ENCODE data around the gene HPD. TPM values are rescaled to one million over a fixed set of nuclear protein-coding genes. Genes with fewer than 3 reads are reported as not detected.

HPD gene
- total RNA-seq, 6 experiments from 2014 or later: 649 to 1,803 (median 1,080) TPM

DNA sequence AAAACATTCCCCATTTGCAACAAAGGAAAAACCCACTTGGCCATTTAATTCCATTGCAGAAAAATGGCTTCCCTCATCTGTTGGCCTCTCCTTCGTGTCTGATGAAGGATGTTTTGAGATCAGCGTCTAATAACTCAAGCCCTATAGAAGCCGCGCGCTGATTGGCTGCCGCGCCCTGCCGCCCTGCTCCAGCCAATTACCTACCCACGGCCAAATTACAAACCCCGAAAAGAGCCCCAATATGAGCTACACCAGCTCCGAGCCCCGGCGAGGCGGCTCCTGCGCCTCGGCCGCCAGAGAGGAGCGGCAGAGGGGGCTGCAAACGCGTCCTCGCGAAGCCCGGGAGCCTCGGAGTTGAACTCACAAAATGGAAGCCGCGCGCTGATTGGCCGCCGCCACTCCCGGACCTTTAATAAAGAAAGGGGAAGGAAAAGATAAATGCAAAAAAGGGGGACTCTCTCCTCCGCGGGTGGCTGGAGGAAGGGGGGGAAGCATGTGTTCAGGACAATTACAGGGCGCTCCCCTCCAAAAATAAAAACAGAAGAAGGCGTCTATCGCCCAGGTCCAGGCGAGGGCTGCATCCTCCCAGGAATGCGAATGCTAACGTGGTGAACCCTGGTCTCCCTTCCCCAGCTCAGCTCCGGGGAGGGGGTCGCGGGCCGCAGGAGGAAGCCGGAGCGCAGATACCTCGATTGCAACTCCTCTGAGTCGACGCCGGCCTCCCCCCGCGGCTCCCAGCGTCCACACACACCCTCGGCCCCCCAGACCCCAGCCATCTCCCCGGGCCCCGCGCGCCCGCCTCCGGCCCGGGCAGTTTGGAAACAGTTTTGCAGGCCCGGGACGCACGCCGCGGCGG, 55.6 kb downstream of the HPD start:
- Histone ChIP-seq H3K36me3 (peaks cover 0 to 3% (median under 1%) of the 10 kb centered on the region in 4 donors), H3K27me3 (no peaks in the 10 kb centered on the region), H3K4me1 (peaks cover 0 to 28% (median 5%) of the 10 kb centered on the region in 4 donors), H3K4me3 (peak overlapping the region; percentile 65 to 83 (median 67)), H3K9me3 (no peaks in the 10 kb centered on the region), H3K27ac (peak overlapping the region; percentile 100)
- DNase-seq: peak; percentile 90 to 93 (median 93)
- TF ChIP-seq, protein P1, sequence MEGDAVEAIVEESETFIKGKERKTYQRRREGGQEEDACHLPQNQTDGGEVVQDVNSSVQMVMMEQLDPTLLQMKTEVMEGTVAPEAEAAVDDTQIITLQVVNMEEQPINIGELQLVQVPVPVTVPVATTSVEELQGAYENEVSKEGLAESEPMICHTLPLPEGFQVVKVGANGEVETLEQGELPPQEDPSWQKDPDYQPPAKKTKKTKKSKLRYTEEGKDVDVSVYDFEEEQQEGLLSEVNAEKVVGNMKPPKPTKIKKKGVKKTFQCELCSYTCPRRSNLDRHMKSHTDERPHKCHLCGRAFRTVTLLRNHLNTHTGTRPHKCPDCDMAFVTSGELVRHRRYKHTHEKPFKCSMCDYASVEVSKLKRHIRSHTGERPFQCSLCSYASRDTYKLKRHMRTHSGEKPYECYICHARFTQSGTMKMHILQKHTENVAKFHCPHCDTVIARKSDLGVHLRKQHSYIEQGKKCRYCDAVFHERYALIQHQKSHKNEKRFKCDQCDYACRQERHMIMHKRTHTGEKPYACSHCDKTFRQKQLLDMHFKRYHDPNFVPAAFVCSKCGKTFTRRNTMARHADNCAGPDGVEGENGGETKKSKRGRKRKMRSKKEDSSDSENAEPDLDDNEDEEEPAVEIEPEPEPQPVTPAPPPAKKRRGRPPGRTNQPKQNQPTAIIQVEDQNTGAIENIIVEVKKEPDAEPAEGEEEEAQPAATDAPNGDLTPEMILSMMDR (IDR thresholded peaks at IDR 0.05): no peak
- TF ChIP-seq POLR2A (IDR thresholded peaks at IDR 0.05): peak; percentile 99
- intact Hi-C loops (cut with DNase I): loop anchor here in 1 of 2 donors (10.0 kb wide), 1 partner anchor 82 kb away; the partner anchor contains the start of gene PSMD9
- 0% methylated on average over 34 of the region's 65 CpGs for WGBS (ENCODE audit: insufficient coverage, low coverage, low lambda C conversion rate, missing lambda C conversion rate)
- peak; percentile 41 to 46 (median 44) for ATAC-seq

GRCh38 chr12:121802485-121802842, 56.2 kb downstream of the HPD start:
- 0% methylated on average over 1 of the region's 1 CpG for WGBS (ENCODE audit: insufficient coverage, low coverage, low lambda C conversion rate, missing lambda C conversion rate)
- Histone ChIP-seq H3K27ac (peak overlapping the region; percentile 100), H3K4me1 (peaks cover 0 to 30% (median 4%) of the 10 kb centered on the region in 4 donors), H3K9me3 (no peaks in the 10 kb centered on the region), H3K27me3 (no peaks in the 10 kb centered on the region), H3K4me3 (peak overlapping the region; percentile 65 to 83 (median 67)), H3K36me3 (no peaks in the 10 kb centered on the region)
- intact Hi-C loops (cut with DNase I): loop anchor here in 1 of 2 donors (10.0 kb wide), 1 partner anchor 82 kb away; the partner anchor contains the start of gene PSMD9
- no peak for DNase-seq
- TF ChIP-seq, protein P1 (IDR thresholded peaks at IDR 0.05): no peak
- TF ChIP-seq POLR2A (IDR thresholded peaks at IDR 0.05): no peak
- no peak for ATAC-seq

DNA sequence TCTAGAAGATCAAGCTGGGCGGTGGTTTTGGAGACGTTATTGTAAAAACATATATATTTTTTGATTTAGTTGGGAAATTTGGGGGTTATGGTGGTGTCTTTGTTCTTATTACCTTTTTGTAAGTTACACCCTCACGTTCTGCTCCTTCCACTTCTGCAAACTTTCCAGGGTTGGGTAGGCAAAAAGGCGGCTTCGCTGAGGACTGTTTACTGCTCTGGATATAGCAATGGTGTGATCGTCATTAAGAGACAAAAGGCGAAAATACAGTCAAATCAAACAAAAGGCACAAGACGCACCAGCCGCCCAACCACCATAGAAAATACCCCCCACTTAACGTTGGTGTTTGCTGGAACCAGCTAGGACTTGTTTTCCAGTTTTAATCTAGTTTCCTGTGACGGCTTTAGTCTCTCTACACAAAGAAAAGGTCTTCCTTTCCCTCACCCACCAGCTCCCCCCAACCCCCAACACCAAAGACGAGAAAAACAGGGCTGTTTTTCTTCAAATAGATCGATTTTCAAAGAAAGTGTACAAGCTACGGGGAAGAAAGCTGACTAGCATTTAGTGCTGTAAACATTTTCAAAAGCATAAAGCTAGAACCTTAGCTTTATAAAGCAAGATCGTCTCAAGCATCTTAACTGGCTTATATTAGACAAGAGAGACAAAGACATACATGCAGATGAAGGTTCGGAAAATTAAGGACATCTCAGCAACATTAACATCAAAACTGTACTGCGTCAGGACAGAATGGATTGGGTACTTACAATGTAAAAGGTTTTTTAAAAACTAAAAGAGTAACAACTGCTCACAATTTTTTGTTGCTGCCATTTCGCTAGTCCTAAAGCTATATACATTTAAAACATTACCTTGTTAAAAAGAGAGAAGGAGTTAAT, 56.8 kb downstream of the HPD start:
- H3K4me3 ChIP-seq: peak overlapping the region; percentile 65 to 83 (median 67)
- intact Hi-C loops (cut with DNase I): loop anchor here in 1 of 2 donors (10.0 kb wide), 1 partner anchor 83 kb away; the partner anchor contains the start of gene PSMD9
- DNase-seq (peak in 1 of 3 donors; percentile 16), ATAC-seq (no peak)
- no peak for TF ChIP-seq POLR2A (IDR thresholded peaks at IDR 0.05)
- TF ChIP-seq, protein P1 (IDR thresholded peaks at IDR 0.05): no peak
- H3K9me3 ChIP-seq: no peaks in the 10 kb centered on the region
- peak overlapping the region; percentile 100 for H3K27ac ChIP-seq
- H3K4me1 ChIP-seq: peaks cover 0 to 28% (median under 1%) of the 10 kb centered on the region in 4 donors
- H3K27me3 ChIP-seq: no peaks in the 10 kb centered on the region
- no peaks in the 10 kb centered on the region for H3K36me3 ChIP-seq
- 2% methylated on average over 18 of the region's 18 CpGs for WGBS (ENCODE audit: insufficient coverage, low coverage, low lambda C conversion rate, missing lambda C conversion rate)
